HepG2 (cell line): ENCODE results near the gene SUSD4. TPM values are rescaled to one million over a fixed set of nuclear protein-coding genes. Genes with fewer than 3 reads are reported as not detected.

ENCODE experiments used
- ATAC-seq: fragments of 200-7000 bp; cut with Tn5 transposase; 3 replicates; pipeline ENCODE4 v1.9.1; 2020; ENCODE audit warnings: mild to moderate bottlenecking, moderate library complexity
- BruUV-seq: library from RNA; stranded (reverse); fragments of 400-500 nt; replicated peaks from 2 replicates; lab custom pipeline; 2021; lab: Mats Ljungman, UMichigan
- CTCF ChIA-PET: fragments of 300-600 bp; formaldehyde crosslinking; extraction: SDS; loops from one replicate; lab custom pipeline; 2021; ENCODE audit warnings: low total read pairs, inconsistent platforms, low intra/inter-chr PET ratio; lab: Yijun Ruan, JAX
- POLR2A ChIA-PET: fragments of 350-600 bp; sonication (Branson Sonifier 250); formaldehyde crosslinking; loops from one replicate; lab custom pipeline; 2020; ENCODE audit warnings: antibody characterized with exemption, inconsistent platforms; lab: Yijun Ruan, JAX
- DNase-seq: peaks from one replicate; pipeline ENCODE4 v3.0.0-alpha.2; 2015; ENCODE audit warnings: low spot score
- FAIRE-seq: peaks from 3 replicates; lab custom pipeline; 2011; peaks lifted over from hg19 to GRCh38; lab: Jason Lieb, UNC
- H2AFZ ChIP-seq: one replicate; pipeline ENCODE4 v1.6.1; 2011; ENCODE audit warnings: low read length, inconsistent platforms
- H3K27ac ChIP-seq: fragments of 300-600 bp; 3 replicates; pipeline ENCODE4 v1.8.0; 2011; ENCODE audit warnings: mixed run types, mild to moderate bottlenecking, mixed read lengths, low read length, inconsistent platforms; ENCODE audit not compliant: insufficient read depth; ENCODE audit errors: extremely low read length
- H3K27me3 ChIP-seq, 2 experiments: fragments of 200-600 bp in 1 of 2; 2 replicates in 1 of 2; 3 replicates in 1 of 2; pipeline versions ENCODE4 v1.6.0 to v1.8.0; 2011; ENCODE audit warnings: low read length in 2 of 2, mild to moderate bottlenecking in 2 of 2, moderate library complexity in 2 of 2, inconsistent platforms in 1 of 2; ENCODE audit not compliant: insufficient read depth in 2 of 2, control insufficient read depth in 1 of 2
- H3K36me3 ChIP-seq, 2 experiments: fragments of 200-600 bp in 1 of 2; replicated peaks in 1 of 2; 2 replicates in 1 of 2; 3 replicates in 1 of 2; pipeline versions ENCODE4 v1.5.1 to v1.8.0; 2011; ENCODE audit warnings: low read length in 2 of 2, inconsistent platforms in 1 of 2; ENCODE audit not compliant: insufficient read depth in 2 of 2, control insufficient read depth in 1 of 2
- H3K4me1 ChIP-seq: 2 replicates; pipeline ENCODE4 v1.5.1; 2012; ENCODE audit warnings: low read length, inconsistent platforms; ENCODE audit not compliant: insufficient read depth
- H3K4me2 ChIP-seq: 2 replicates; pipeline ENCODE4 v1.6.0; 2011; ENCODE audit warnings: low read depth, low read length, inconsistent platforms
- H3K4me3 ChIP-seq, 3 experiments: fragments of 200-600 bp in 1 of 3; sonication (generic), shearing (Covaris generic) in 1 of 3; replicated peaks in 1 of 3; 2 replicates each; pipeline ENCODE4 v1.5.1; 2011 to 2016; ENCODE audit warnings: low read length in 3 of 3, inconsistent platforms in 2 of 3, low read depth in 2 of 3, mild to moderate bottlenecking in 2 of 3, control low read depth in 1 of 3, mixed read lengths in 1 of 3; ENCODE audit not compliant: insufficient read depth in 1 of 3
- H3K79me2 ChIP-seq: one replicate; pipeline ENCODE4 v1.6.1; 2011; ENCODE audit warnings: low read length, inconsistent platforms; ENCODE audit not compliant: insufficient read depth
- H3K9ac ChIP-seq: 2 replicates; pipeline ENCODE4 v1.6.0; 2011; ENCODE audit warnings: mild to moderate bottlenecking, low read depth, low read length, inconsistent platforms; ENCODE audit not compliant: insufficient read depth
- H3K9me3 ChIP-seq: 2 replicates; pipeline ENCODE4 v1.5.1; 2012; ENCODE audit warnings: mild to moderate bottlenecking, low read length
- H4K20me1 ChIP-seq: 2 replicates; pipeline ENCODE4 v1.6.0; 2011; ENCODE audit warnings: inconsistent platforms, mild to moderate bottlenecking, low read length, moderate library complexity; ENCODE audit not compliant: insufficient read depth
- HDAC1 ChIP-seq: sonication (generic); formaldehyde crosslinking; IDR thresholded peaks from 2 replicates; pipeline ENCODE4 v1.5.1; 2020; ENCODE audit warnings: mild to moderate bottlenecking, missing genetic modification reagents
- JDP2 ChIP-seq: sonication (generic); formaldehyde crosslinking; IDR thresholded peaks from 2 replicates; pipeline ENCODE4 v1.8.1; 2022; ENCODE audit warnings: missing genetic modification reagents, borderline replicate concordance
- JUNB ChIP-seq: sonication (generic); formaldehyde crosslinking; IDR thresholded peaks from 2 replicates; pipeline ENCODE4 v1.8.0; 2022; ENCODE audit warnings: missing genetic modification reagents, mild to moderate bottlenecking, borderline replicate concordance
- PBX3 ChIP-seq: sonication (generic); formaldehyde crosslinking; IDR thresholded peaks from 2 replicates; pipeline ENCODE4 v1.8.1; 2023; ENCODE audit warnings: missing genetic modification reagents, inconsistent platforms, borderline replicate concordance
- PHF5A ChIP-seq: IDR thresholded peaks from one replicate; pipeline ENCODE4 v1.6.1; 2018; ENCODE audit warnings: low read depth, missing genetic modification reagents; ENCODE audit not compliant: unreplicated experiment
- RARG ChIP-seq: sonication (generic); formaldehyde crosslinking; IDR thresholded peaks from 2 replicates; pipeline ENCODE4 v1.4.0; 2020; ENCODE audit warnings: low read depth, mild to moderate bottlenecking, missing genetic modification reagents
- SETDB1 ChIP-seq: sonication (generic); formaldehyde crosslinking; IDR thresholded peaks from 2 replicates; pipeline ENCODE4 v1.5.1; 2020; ENCODE audit warnings: missing genetic modification reagents, mild to moderate bottlenecking, borderline replicate concordance
- TEAD3 ChIP-seq: optimal IDR thresholded peaks from 2 replicates; pipeline ENCODE3; 2016; ENCODE audit warnings: borderline replicate concordance
- ZNF124 ChIP-seq: sonication (generic); formaldehyde crosslinking; IDR thresholded peaks from 2 replicates; pipeline ENCODE4 v1.4.0; 2020; ENCODE audit warnings: missing genetic modification reagents
- ZNF687 ChIP-seq: sonication (generic); formaldehyde crosslinking; IDR thresholded peaks from 2 replicates; pipeline ENCODE4 v1.5.1; 2020; ENCODE audit warnings: mild to moderate bottlenecking, missing genetic modification reagents, moderate library complexity
- WGBS: methylation state at CpG from one replicate; pipeline ENCODE4 v1.1.6; 2017; ENCODE audit warnings: low lambda C conversion rate; 5-methylcytosine and 5-hydroxymethylcytosine counted together
- in situ Hi-C: cut with HindIII; loops from 2 replicates; pipeline ENCODE4 v1.10.0; 2017; ENCODE audit warnings: low pct_unique_long_range_greater_than_20kb; ENCODE audit not compliant: extremely low pct_ligation_motif_present
- intact Hi-C: fragments of 100-400 bp; cut with micrococcal nuclease; formaldehyde crosslinking; loops from one replicate; pipeline ENCODE4 v1.10.0; 2022; ENCODE audit not compliant: unreplicated experiment
- polyA plus RNA-seq, 8 experiments: library from polyadenylated mRNA; depleted of rRNA in 3 of 8; stranded (reverse) in 7 of 8; unstranded in 1 of 8; fragments of >200 nt; fragmentation: Illumina TruSeq in 4 of 8; extraction: Trizol in 4 of 8; gene quantifications; 2 replicates each; pipeline versions ENCODE4 v1.2.1 to v1.2.3, GENCODE V29; 2011 to 2016; ENCODE audit warnings: low read depth in 4 of 8, missing spikeins in 1 of 8, mixed read lengths in 1 of 8; ENCODE audit not compliant: insufficient read depth in 1 of 8
- total RNA-seq, 5 experiments: library from RNA; depleted of rRNA; stranded (reverse); fragments of >200 nt; fragmentation: Illumina TruSeq; extraction: Trizol; gene quantifications; 2 replicates each; pipeline ENCODE4 v1.2.3, GENCODE V29; 2016; ENCODE audit warnings: low read depth in 1 of 5

Gene SUSD4
- total and polyA plus RNA-seq, 2 of the 13 experiments (the other 11 are each of a cell fraction or from before 2014, with no cell fraction given) = not detected

- Histone ChIP-seq H3K4me1 (no peaks in the 10 kb centered on the region), H3K27me3 (peaks cover 0 to 15% of the 10 kb centered on the region in 2 experiments; a peak in 4 of 5 replicates), H3K4me3 (no peak overlapping the region), H3K9me3 (no peaks in the 10 kb centered on the region), H3K27ac (no peak overlapping the region), H4K20me1 (no peaks in the 10 kb centered on the region), H3K9ac (no peak overlapping the region), H3K4me2 (no peak overlapping the region), H3K36me3 (no peaks in the 10 kb centered on the region)
- FAIRE-seq = no peak
- no TSS peak for BruUV-seq
- in situ Hi-C loops = no loop called here
- ChIA-PET CTCF (no interaction called here), POLR2A (no interaction called here)
- no peak for ATAC-seq
- 32% methylated on average over 5 of the region's 5 CpGs for WGBS
- TF ChIP-seq ZNF687 (no peak), PBX3 (CRISPR knock-in tag) (no peak), HDAC1 (CRISPR knock-in tag) (no peak), RARG (CRISPR knock-in tag) (no peak), SETDB1 (CRISPR knock-in tag) (no peak), JUNB (CRISPR knock-in tag) (no peak), JDP2 (no peak), TEAD3 (CRISPR knock-in tag) (no peak), PHF5A (no peak), ZNF124 (CRISPR knock-in tag) (no peak)
- TF ChIP-seq, all 625 proteins: peak for 0
- DNase-seq = no peak
- no peak overlapping the region for H2AFZ ChIP-seq
- intact Hi-C loops = no loop called here
- H3K79me2 ChIP-seq = no peaks in the 10 kb centered on the region
Observed at GRCh38 chr1:223350361-223350908, 13.5 kb downstream of the SUSD4 start.
